Mesendoderm (in vitro differentiated cells): ENCODE data around the gene ADCYAP1R1.

Experiments used
- DNase-seq: peaks from one replicate; pipeline ENCODE4 v3.0.0; 2013
- H2AK5ac ChIP-seq: 2 replicates; pipeline ENCODE4 v1.6.1; 2013; ENCODE audit warnings: low read length, inconsistent platforms
- H2BK120ac ChIP-seq: 2 replicates; pipeline ENCODE4 v1.6.1; 2013; ENCODE audit warnings: low read depth, mild to moderate bottlenecking, low read length, moderate library complexity, mixed read lengths
- H2BK15ac ChIP-seq: replicated peaks from 2 replicates; pipeline ENCODE4 v1.6.1; 2013; ENCODE audit warnings: low read depth, mild to moderate bottlenecking, moderate library complexity
- H2BK5ac ChIP-seq: 2 replicates; pipeline ENCODE4 v1.6.1; 2013; ENCODE audit warnings: low read length, inconsistent platforms
- H3K18ac ChIP-seq: 2 replicates; pipeline ENCODE4 v1.6.1; 2013; ENCODE audit warnings: mild to moderate bottlenecking, low read length, mixed read lengths
- H3K23ac ChIP-seq: one replicate; pipeline ENCODE4 v1.6.1; 2013; ENCODE audit warnings: low read length
- H3K27ac ChIP-seq: 2 replicates; pipeline ENCODE4 v1.5.1; 2013; ENCODE audit warnings: low read depth, mild to moderate bottlenecking, inconsistent platforms, low read length, moderate library complexity
- H3K27me3 ChIP-seq: 2 replicates; pipeline ENCODE4 v1.6.1; 2013; ENCODE audit warnings: low read length, control low read depth, mild to moderate bottlenecking, inconsistent platforms; ENCODE audit not compliant: insufficient read depth, poor library complexity
- H3K36me3 ChIP-seq: 2 replicates; pipeline ENCODE4 v1.6.1; 2013; ENCODE audit warnings: low read length, inconsistent platforms; ENCODE audit not compliant: control insufficient read depth, insufficient read depth
- H3K4ac ChIP-seq: one replicate; pipeline ENCODE4 v1.6.1; 2013; ENCODE audit warnings: low read depth, mild to moderate bottlenecking, low read length, moderate library complexity
- H3K4me1 ChIP-seq: 2 replicates; pipeline ENCODE4 v1.6.1; 2013; ENCODE audit warnings: low read depth, low read length, inconsistent platforms; ENCODE audit not compliant: control insufficient read depth
- H3K4me2 ChIP-seq: 2 replicates; pipeline ENCODE4 v1.6.1; 2013; ENCODE audit warnings: low read length
- H3K4me3 ChIP-seq: 2 replicates; pipeline ENCODE4 v1.5.1; 2013; ENCODE audit warnings: mild to moderate bottlenecking, low read length
- H3K56ac ChIP-seq: one replicate; pipeline ENCODE4 v1.6.1; 2013; ENCODE audit warnings: low read length
- H3K79me1 ChIP-seq: 2 replicates; pipeline ENCODE4 v1.6.1; 2013; ENCODE audit warnings: low read length, inconsistent platforms
- H3K79me2 ChIP-seq: 2 replicates; pipeline ENCODE4 v1.6.1; 2013; ENCODE audit warnings: mild to moderate bottlenecking, low read length; ENCODE audit not compliant: control insufficient read depth, insufficient read depth
- H3K9ac ChIP-seq: 2 replicates; pipeline ENCODE4 v1.6.1; 2013; ENCODE audit warnings: low read length, inconsistent platforms
- H4K5ac ChIP-seq: one replicate; pipeline ENCODE4 v1.6.1; 2013; ENCODE audit warnings: low read length
- H4K8ac ChIP-seq: one replicate; pipeline ENCODE4 v1.6.1; 2013; ENCODE audit warnings: low read depth, mild to moderate bottlenecking, control low read depth, low read length, moderate library complexity
- WGBS: extraction: QIAGEN DNeasy Blood & Tissue Kit; methylation state at CpG from one replicate; pipeline ENCODE4 v1.1.7; 2013; ENCODE audit warnings: low lambda C conversion rate, missing lambda C conversion rate; ENCODE audit not compliant: insufficient coverage; ENCODE audit errors: extremely low coverage; 5-methylcytosine and 5-hydroxymethylcytosine counted together

The ADCYAP1R1 gene

DNA sequence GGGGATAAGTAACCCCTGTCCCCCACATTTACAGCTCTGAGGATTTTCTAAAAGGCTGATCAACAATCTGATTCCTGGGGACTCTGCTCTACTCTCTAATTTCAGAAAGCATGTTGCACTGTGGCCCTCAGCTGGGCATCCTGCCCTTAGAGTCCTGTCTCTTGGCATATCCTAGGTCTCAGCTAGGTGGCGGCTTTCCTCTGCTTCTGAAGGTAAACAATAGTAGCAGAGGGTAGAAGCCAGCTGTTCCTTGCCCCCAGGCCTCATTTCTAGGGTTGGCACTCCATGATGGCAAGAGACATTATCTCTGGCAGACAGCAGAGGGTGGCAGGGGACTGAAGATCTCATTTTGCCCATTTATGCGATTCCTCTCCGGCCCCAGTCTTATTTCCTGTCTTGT lies 77.0 kb downstream of the ADCYAP1R1 start:
- peak; percentile 32 for DNase-seq

DNA sequence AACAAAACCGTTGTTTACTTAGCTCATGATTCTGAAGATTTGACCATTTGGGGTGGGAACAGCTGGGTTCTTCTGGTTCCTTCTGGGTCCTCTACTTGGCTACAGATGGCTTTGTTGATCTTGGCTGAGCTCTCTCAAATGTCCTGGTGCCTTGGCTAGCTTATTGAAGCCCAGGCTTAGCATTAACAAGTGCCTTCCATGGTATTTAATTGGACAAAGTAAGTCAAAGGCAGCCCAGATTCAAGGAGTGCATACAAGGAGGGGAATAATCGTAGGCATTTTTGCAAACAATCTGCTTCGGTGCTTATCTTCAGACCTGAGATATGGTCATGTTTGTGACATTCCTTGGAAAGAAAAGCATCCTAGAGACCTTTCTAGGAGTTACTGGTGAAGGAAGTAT lies 81.4 kb downstream of the ADCYAP1R1 start:
- Histone ChIP-seq H3K79me1 (no peaks in the 10 kb centered on the region), H3K4me1 (no peaks in the 10 kb centered on the region), H2BK120ac (no peak overlapping the region), H3K4me3 (no peak overlapping the region), H3K27ac (peak overlapping the region; percentile 37), H3K36me3 (no peaks in the 10 kb centered on the region), H3K4me2 (no peak overlapping the region), H3K23ac (no peak overlapping the region), H3K79me2 (no peaks in the 10 kb centered on the region), H4K5ac (no peak overlapping the region), H2AK5ac (no peak overlapping the region), H3K9ac (no peak overlapping the region), H2BK5ac (no peak overlapping the region), H2BK15ac (no peak overlapping the region), H3K56ac (no peak overlapping the region), H4K8ac (no peak overlapping the region), H3K27me3 (no peaks in the 10 kb centered on the region), H3K4ac (no peak overlapping the region), H3K18ac (no peak overlapping the region)
- peak; percentile 52 for DNase-seq
- WGBS = no CpG with 5 or more reads among the region's 3 CpGs

More for the DNA sequence above, 77.0 kb downstream of the ADCYAP1R1 start:
- Histone ChIP-seq H2BK5ac (no peak overlapping the region), H2BK120ac (no peak overlapping the region), H2AK5ac (no peak overlapping the region), H3K27ac (no peak overlapping the region), H3K4me3 (no peak overlapping the region), H3K4me1 (no peaks in the 10 kb centered on the region), H3K36me3 (no peaks in the 10 kb centered on the region), H3K23ac (no peak overlapping the region), H3K9ac (no peak overlapping the region), H3K4me2 (no peak overlapping the region), H4K8ac (no peak overlapping the region), H3K18ac (no peak overlapping the region), H3K79me1 (no peaks in the 10 kb centered on the region), H3K27me3 (no peaks in the 10 kb centered on the region), H2BK15ac (no peak overlapping the region), H3K79me2 (no peaks in the 10 kb centered on the region), H3K56ac (no peak overlapping the region), H3K4ac (no peak overlapping the region), H4K5ac (no peak overlapping the region)
- no CpG with 5 or more reads among the region's 3 CpGs for WGBS

DNA sequence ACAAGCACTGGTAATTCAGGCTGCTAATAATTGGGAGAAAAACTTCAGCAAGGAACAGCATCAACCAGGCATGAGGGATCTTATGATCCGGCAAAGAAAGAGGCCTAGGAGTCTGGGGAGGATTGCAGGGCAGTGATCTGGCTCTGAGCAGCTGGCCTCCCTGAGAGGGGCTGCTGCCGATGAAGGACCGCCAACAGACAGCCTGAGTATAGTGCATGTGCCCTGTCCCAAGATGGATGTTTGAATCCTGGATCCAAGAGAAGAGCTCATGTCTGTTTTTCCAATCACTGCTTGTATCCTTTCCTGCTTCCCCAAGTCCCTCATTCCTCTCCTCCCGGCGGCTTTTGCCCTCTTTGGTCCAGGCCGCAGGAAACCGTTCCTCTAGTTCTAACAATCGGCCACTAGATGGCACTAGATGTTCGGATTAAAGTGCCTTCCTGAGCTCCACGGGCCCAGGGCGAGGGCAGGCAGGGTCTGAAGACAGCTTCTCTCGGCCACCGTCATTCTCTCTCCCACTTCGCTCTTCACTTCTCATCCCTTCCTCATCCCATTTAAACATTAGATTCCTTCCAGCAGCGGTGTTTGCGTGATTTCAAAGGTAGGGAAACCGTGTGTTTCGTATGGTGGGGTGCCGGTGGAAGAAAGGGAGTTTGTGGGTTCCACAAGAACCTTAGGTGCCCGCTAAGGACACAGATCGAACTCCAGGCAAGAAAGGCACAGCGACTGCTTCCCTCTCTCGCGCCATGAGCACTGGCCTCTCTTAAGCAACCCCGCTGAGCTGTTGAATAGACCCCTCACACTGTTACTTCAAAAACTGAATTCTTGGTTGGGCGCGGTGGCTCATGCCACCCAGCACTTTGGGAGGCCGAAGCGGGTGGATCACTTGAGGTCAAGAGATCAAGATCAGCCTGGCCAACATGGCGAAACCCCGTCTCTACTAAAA lies 82.4 kb downstream of the ADCYAP1R1 start:
- no peak overlapping the region for H3K27ac ChIP-seq
- H3K23ac ChIP-seq = no peak overlapping the region
- no peak overlapping the region for H2BK120ac ChIP-seq
- DNase-seq = peak; percentile 91
- H3K9ac ChIP-seq = no peak overlapping the region
- H4K5ac ChIP-seq = no peak overlapping the region
- no peaks in the 10 kb centered on the region for H3K79me1 ChIP-seq
- H3K18ac ChIP-seq = no peak overlapping the region
- no CpG with 5 or more reads among the region's 31 CpGs for WGBS
- no peaks in the 10 kb centered on the region for H3K27me3 ChIP-seq
- no peak overlapping the region for H3K4me2 ChIP-seq
- H3K56ac ChIP-seq = peak overlapping the region; percentile 56
- no peak overlapping the region for H2BK5ac ChIP-seq
- no peaks in the 10 kb centered on the region for H3K36me3 ChIP-seq
- H4K8ac ChIP-seq = no peak overlapping the region
- H2AK5ac ChIP-seq = no peak overlapping the region
- H3K4me1 ChIP-seq = no peaks in the 10 kb centered on the region
- H3K4ac ChIP-seq = no peak overlapping the region
- H2BK15ac ChIP-seq = no peak overlapping the region
- H3K79me2 ChIP-seq = no peaks in the 10 kb centered on the region
- H3K4me3 ChIP-seq = no peak overlapping the region

- Histone ChIP-seq H3K4me2 (no peak overlapping the region), H2BK120ac (no peak overlapping the region), H3K56ac (no peak overlapping the region), H3K27ac (no peak overlapping the region), H3K4me3 (no peak overlapping the region), H3K4me1 (no peaks in the 10 kb centered on the region), H3K9ac (no peak overlapping the region), H3K79me1 (no peaks in the 10 kb centered on the region), H3K36me3 (no peaks in the 10 kb centered on the region), H4K8ac (no peak overlapping the region), H4K5ac (no peak overlapping the region), H2BK5ac (no peak overlapping the region), H3K4ac (no peak overlapping the region), H3K23ac (no peak overlapping the region), H3K18ac (no peak overlapping the region), H2BK15ac (no peak overlapping the region), H3K79me2 (no peaks in the 10 kb centered on the region), H2AK5ac (no peak overlapping the region), H3K27me3 (no peaks in the 10 kb centered on the region)
- WGBS = no CpG with 5 or more reads among the region's 7 CpGs
- DNase-seq = no peak
These were observed 85.1 kb downstream of the ADCYAP1R1 start for GRCh38 chr7:31137234-31137633.

DNA sequence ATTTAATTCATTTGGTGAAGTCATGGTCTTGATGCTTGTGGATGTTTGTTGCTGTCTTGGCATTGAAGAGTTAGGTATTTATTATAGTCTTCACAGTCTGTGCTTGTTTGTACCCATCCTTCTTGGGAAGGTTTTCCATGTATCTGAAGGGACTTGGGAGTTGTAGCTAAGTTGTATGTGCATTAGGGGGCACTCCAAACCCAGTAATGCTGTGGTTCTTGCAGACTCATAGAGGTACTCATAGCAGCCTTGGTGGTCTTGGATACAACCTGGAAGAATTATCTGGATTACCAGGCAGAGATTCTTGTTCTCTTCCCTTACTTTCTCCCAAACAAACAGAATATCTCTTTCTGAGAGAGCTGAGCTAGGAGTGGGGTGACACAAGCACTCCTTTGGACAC lies 93.2 kb downstream of the ADCYAP1R1 start:
- DNase-seq = peak; percentile 37
- Histone ChIP-seq H2BK120ac (no peak overlapping the region), H3K23ac (no peak overlapping the region), H2AK5ac (no peak overlapping the region), H3K56ac (no peak overlapping the region), H4K8ac (no peak overlapping the region), H3K4me2 (no peak overlapping the region), H2BK5ac (no peak overlapping the region), H3K4ac (no peak overlapping the region), H3K27me3 (no peaks in the 10 kb centered on the region), H3K79me2 (no peaks in the 10 kb centered on the region), H2BK15ac (no peak overlapping the region), H3K27ac (no peak overlapping the region), H3K18ac (no peak overlapping the region), H3K9ac (no peak overlapping the region), H3K79me1 (no peaks in the 10 kb centered on the region), H3K4me1 (no peaks in the 10 kb centered on the region), H3K4me3 (no peak overlapping the region), H3K36me3 (no peaks in the 10 kb centered on the region), H4K5ac (no peak overlapping the region)

GRCh38 chr7:31146030-31146429 lies 93.9 kb downstream of the ADCYAP1R1 start:
- Histone ChIP-seq H3K4me3 (no peak overlapping the region), H3K79me1 (no peaks in the 10 kb centered on the region), H2AK5ac (no peak overlapping the region), H3K9ac (no peak overlapping the region), H3K36me3 (no peaks in the 10 kb centered on the region), H2BK15ac (no peak overlapping the region), H3K4me1 (no peaks in the 10 kb centered on the region), H4K5ac (no peak overlapping the region), H3K79me2 (no peaks in the 10 kb centered on the region), H4K8ac (no peak overlapping the region), H3K23ac (no peak overlapping the region), H3K56ac (no peak overlapping the region), H3K18ac (no peak overlapping the region), H3K27ac (no peak overlapping the region), H2BK120ac (no peak overlapping the region), H3K4me2 (no peak overlapping the region), H2BK5ac (no peak overlapping the region), H3K27me3 (no peaks in the 10 kb centered on the region), H3K4ac (no peak overlapping the region)
- DNase-seq = no peak
- WGBS = no CpG with 5 or more reads among the region's 1 CpG
